IPS-NIHi7 (cell line): ENCODE results near the gene ARHGAP25.

ENCODE experiments used
- DNase-seq: peaks from one replicate; pipeline ENCODE4 v3.0.0; 2012; ENCODE audit warnings: mixed read lengths; ENCODE audit errors: extremely low spot score

The ARHGAP25 gene

DNA sequence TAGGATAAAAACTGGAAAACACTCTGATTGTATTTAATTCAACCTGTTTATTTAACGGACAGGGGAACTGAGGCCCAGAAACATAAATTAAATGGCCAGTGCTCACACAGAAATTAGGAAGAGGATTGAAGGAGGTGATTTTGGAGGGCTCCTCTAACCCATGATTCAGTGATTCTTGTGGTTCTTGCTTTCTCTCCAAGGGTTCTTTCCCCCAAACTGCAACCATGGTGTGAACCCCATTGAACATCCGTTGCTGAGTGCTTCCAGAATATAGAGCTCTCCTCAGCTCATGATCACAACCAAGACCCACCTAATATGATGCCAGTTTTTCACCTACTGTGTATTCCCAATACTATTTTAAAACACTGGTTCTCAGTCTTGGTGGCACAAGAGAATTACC, 95.1 kb downstream of the ARHGAP25 start:
- no peak for DNase-seq

- DNase-seq: no peak
Measured at GRCh38 chr2:68831686-68832232, 97.1 kb downstream of the ARHGAP25 start.

- DNase-seq: no peak
Measured at GRCh38 chr2:68832233-68832869, 97.7 kb downstream of the ARHGAP25 start.

DNA sequence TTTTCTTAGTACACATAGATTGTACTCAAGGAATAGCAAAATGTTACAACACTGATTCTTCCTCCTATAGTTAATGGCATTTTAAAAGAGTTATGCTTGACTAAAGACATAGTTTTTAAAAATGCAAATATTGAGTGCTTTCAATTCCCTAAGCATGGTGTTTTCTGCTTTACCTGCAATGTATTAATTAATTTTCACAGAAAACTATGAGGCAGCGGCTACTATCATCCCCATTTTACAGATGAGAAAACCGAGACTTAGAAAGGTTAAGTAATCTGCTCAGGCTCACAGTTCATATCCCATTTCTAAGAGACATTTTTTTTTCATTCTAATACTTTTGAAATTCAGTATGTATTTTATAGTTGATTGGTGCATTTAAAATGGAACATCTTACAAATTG, 98.6 kb downstream of the ARHGAP25 start:
- no peak for DNase-seq

- DNase-seq: no peak
Measured at GRCh38 chr2:68834737-68835376, 100.2 kb downstream of the ARHGAP25 start.

DNA sequence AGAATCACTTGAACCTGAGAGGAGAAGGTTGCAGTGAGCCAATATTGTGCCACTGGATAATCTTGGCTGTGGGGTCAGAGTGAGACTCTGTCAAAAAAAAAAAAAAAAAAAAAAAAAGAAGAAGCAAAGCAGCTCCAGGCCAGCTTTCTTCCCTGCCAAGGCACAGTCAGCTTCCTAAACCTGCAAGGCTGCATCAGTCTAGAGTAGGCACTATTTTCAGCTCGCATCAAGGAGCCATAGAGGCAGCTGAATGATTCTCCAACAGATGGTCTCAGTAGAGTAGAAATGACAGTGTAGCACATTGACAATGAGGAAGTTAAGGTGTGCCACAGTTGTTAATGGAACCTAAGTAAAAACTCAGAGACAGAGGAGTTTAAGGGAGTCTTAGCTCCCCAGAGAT, 101.0 kb downstream of the ARHGAP25 start:
- DNase-seq: no peak

GRCh38 chr2:68837164-68837860, 102.7 kb downstream of the ARHGAP25 start:
- peak; percentile 78 for DNase-seq

GRCh38 chr2:68837861-68838341, 103.3 kb downstream of the ARHGAP25 start:
- DNase-seq: no peak

DNA sequence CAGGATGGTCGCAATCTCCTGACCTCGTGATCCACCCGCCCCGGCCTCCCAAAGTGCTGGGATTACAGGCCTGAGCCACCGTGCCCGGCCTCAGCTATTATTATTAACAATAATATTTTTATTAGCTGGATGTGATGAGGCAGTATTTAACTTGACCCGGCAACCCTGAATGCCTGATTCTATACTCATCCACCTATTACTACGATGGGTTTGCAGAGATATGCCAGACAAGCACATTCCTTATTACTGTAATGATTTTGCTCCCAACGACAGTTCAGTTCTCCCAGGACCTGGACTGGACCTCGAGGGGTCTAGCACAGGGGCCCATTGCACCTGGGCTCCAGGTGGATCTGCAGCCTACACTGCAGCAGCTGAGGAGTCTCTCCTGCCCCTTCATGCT, 104.0 kb downstream of the ARHGAP25 start:
- DNase-seq: no peak

DNA sequence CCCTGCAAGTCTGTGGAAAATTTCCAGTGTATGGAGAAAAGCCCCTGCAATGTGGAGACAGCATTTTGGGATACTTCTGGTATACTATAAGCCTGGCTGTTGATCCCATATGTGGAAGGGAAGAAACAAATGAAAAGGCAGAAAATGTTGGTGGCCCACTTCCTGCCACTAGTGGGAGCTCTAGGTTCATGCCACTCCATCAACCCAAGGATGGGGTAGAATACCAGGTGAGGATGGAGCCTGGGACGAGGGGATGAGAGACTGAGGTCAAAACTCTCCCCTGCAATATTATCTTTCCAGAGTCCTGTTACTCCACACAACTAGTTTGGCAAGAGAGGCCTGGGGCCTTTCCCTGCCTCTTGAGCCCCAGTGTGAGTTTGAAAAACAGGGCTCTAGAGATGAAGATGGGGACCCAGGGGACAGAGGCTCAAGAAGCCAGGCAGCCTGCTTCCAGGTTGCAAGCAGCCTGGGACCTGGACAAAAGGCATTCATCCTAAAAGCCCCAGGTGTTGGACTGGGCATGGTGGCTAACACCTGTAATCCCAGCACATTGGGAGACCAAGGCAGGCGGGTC, 104.7 kb downstream of the ARHGAP25 start:
- peak; percentile 57 for DNase-seq

- DNase-seq: no peak
Measured at GRCh38 chr2:68845043-68845442, 110.4 kb downstream of the ARHGAP25 start.

DNA sequence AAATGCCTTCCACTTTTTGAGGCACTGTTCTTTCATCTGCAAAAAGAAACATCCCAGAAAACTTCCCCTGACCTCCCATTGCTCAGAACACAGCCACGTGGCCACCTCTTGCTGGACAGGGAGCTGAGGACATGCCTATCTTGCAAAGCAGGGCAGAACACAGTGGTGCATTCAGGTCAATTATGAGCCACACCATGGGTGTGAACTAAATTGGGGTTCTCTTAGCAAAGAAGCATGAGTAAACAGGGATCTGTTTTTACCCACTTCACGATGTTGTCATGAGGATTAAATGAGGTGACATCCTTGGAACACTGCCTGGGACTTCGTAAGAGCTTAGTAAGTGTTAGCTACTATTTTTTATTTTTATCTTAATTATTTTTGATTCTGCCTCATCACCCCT, 111.5 kb downstream of the ARHGAP25 start:
- DNase-seq: no peak

DNA sequence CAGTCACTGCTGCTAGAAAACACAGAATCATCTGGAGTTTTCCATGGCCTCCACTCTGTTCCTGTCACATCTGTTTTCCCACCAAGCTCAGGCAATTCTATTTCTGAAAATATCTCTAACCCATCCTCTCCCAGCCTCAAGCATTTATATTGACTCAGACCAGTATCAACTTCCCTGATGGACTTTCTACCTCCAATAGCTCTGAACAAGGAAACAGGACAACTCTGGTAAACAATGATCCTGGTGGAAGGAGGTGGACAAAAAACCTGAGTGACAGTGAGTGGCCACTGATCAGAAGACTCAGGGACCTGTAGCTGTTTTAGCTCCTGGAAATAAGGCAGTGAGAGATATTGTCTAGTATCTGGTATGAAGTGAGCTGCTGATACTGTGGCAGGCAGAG, 113.1 kb downstream of the ARHGAP25 start:
- DNase-seq: no peak

DNA sequence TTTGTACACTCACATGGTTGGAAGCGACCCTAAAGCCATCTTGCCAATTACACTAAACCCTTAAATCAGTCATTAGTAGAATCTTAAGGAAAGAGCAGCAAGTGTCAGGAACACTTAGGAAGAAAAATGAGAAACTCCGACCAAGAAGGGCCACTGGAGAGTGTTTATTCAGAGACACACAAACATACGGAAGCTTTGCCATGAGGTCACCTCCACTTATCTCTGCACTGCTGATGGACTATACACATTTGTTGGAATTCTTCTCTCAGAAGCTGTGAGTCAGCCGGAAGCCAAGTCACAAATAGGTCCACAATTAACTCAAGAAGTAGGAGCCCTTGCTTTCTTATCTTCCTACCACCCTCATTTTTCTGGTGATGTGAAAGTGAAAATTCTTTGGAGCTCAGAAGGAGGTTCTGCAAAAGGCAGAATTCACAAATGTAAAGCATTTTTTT, 115.0 kb downstream of the ARHGAP25 start:
- DNase-seq: no peak

DNA sequence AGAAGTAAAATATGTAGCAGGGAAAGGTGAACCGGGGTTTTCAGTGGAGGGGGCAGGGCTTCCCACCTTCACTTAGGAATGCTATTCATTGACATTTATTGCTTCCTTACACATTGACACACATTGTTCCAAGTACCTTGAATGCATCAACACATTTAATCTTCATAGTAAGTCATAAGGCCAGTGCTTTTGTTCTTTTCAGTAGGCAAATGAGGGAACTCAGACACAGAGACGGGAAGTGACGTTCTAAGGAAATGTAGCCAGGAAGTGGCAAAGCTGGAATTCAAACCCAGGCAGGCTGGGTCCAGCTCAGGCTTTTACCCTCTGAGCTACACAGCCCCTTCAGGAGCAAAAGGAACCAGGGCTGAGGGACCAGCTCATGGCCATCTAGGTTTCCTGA, 115.9 kb downstream of the ARHGAP25 start:
- DNase-seq: no peak

GRCh38 chr2:68853035-68853434, 118.4 kb downstream of the ARHGAP25 start:
- DNase-seq: no peak

GRCh38 chr2:68853915-68854314, 119.3 kb downstream of the ARHGAP25 start:
- no peak for DNase-seq

- no peak for DNase-seq
Measured at GRCh38 chr2:68854476-68854875, 119.9 kb downstream of the ARHGAP25 start.

GRCh38 chr2:68855550-68855949, 120.9 kb downstream of the ARHGAP25 start:
- DNase-seq: no peak

DNA sequence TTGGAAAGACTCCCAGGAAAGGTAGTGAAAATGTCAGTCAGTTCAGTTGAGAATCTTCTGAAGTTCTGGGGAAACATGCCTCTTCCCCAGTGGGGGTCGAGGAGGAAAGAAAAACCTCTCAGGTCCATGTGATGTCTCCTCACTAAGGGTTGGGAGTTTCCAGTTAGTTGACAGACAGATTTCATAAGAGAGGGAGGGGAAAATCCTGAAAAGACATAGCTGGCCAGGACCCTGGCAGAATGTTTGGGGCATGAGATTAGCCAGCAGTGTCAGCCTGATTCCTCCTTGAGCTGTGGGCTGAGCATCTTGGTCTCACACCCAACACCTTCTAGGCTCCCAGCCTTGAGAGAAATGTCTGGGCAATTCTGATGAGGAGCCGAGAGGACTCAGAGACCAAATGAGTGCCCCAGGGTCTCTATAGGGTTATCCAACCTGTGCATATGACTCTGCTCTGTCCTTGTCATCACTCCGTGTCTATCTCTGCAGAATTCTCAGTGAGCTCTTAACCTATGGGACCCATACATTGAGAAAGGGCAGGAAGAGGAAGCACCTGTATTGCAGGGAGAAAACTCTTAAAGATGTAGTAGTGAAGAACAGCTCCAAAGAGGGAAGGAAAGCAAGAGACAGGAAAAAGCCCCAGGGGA, 122.7 kb downstream of the ARHGAP25 start:
- DNase-seq: no peak

GRCh38 chr2:68857855-68858456, 123.3 kb downstream of the ARHGAP25 start:
- DNase-seq: no peak
